IgD-negative memory B cell (primary cell): ENCODE results near the gene AHI1. TPM values are rescaled to one million over a fixed set of nuclear protein-coding genes. Genes with fewer than 3 reads are reported as not detected.

ENCODE experiments used
- H3K27ac Mint-ChIP-seq, 3 donors: one replicate each; pipeline ENCODE4 v1.8.0; 2020 to 2022; ENCODE audit warnings: mild to moderate bottlenecking in 3 of 3, mixed read lengths in 3 of 3, moderate library complexity in 1 of 3
- H3K27me3 Mint-ChIP-seq: one replicate; pipeline ENCODE4 v1.8.0; 2021; ENCODE audit warnings: mixed read lengths
- H3K36me3 Mint-ChIP-seq: one replicate; pipeline ENCODE4 v1.8.0; 2020; ENCODE audit warnings: mild to moderate bottlenecking, mixed read lengths
- H3K4me1 Mint-ChIP-seq, 3 donors: one replicate each; pipeline ENCODE4 v1.8.0; 2020 to 2022; ENCODE audit warnings: mixed read lengths in 3 of 3, mild to moderate bottlenecking in 1 of 3
- H3K4me3 Mint-ChIP-seq, 4 donors: one replicate each; pipeline ENCODE4 v1.8.0; 2020 to 2022; ENCODE audit warnings: mild to moderate bottlenecking in 4 of 4, mixed read lengths in 4 of 4, moderate library complexity in 3 of 4
- H3K9me3 Mint-ChIP-seq, 3 donors: one replicate each; pipeline ENCODE4 v1.8.0; 2020 to 2021; ENCODE audit warnings: mixed read lengths in 3 of 3, mild to moderate bottlenecking in 1 of 3
- polyA plus RNA-seq: library from polyadenylated mRNA; unstranded; fragments of 300-500 nt; fragmentation: Illumina TruSeq; gene quantifications from one replicate; pipeline ENCODE4 v1.2.3, GENCODE V29; 2021

AHI1 gene
- polyA plus RNA-seq, 1 donor from 2014 or later, result 10.4 TPM

DNA sequence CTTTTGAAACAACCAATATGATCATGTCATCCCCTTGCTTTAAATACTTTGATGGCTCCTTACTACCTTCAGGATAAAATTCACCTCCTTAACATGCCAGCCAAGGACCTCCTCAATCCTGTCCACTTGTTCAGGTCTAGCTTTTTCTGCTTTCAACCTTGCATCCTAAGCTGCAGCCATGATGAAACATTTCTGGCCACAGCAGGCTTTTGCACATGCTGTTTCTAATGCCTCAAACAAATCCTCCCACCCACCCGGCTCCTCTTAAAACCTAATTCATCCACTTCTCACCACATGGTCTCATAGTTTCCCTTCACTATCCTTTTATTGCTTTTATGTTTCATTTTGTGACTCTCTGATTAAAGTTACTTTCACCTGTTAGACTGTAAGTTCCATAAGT, 191.9 kb downstream of the AHI1 start:
- H3K4me3 Mint-ChIP-seq, result no peak overlapping the region
- H3K36me3 Mint-ChIP-seq, result peaks cover 18% of the 10 kb centered on the region
- H3K4me1 Mint-ChIP-seq, result no peaks in the 10 kb centered on the region
- no peak overlapping the region for H3K27ac Mint-ChIP-seq
- H3K27me3 Mint-ChIP-seq, result no peaks in the 10 kb centered on the region
- peaks cover 0 to 1% (median 0%) of the 10 kb centered on the region in 3 donors for H3K9me3 Mint-ChIP-seq

GRCh38 chr6:135304883-135305282, 192.7 kb downstream of the AHI1 start:
- Mint-ChIP-seq H3K27me3 (no peaks in the 10 kb centered on the region), H3K9me3 (peaks cover 0 to 1% (median 0%) of the 10 kb centered on the region in 3 donors), H3K36me3 (peaks cover 18% of the 10 kb centered on the region), H3K4me1 (no peaks in the 10 kb centered on the region), H3K27ac (no peak overlapping the region), H3K4me3 (no peak overlapping the region)

- H3K27me3 Mint-ChIP-seq, result no peaks in the 10 kb centered on the region
- H3K9me3 Mint-ChIP-seq, result peaks cover 0 to 1% (median 0%) of the 10 kb centered on the region in 3 donors
- H3K4me3 Mint-ChIP-seq, result no peak overlapping the region
- H3K36me3 Mint-ChIP-seq, result peaks cover 22% of the 10 kb centered on the region
- H3K27ac Mint-ChIP-seq, result no peak overlapping the region
- H3K4me1 Mint-ChIP-seq, result no peaks in the 10 kb centered on the region
Observed at GRCh38 chr6:135301304-135301703, 196.2 kb downstream of the AHI1 start.

- no peaks in the 10 kb centered on the region for H3K4me1 Mint-ChIP-seq
- H3K27ac Mint-ChIP-seq, result no peak overlapping the region
- no peak overlapping the region for H3K4me3 Mint-ChIP-seq
- H3K36me3 Mint-ChIP-seq, result peaks cover 17% of the 10 kb centered on the region
- H3K9me3 Mint-ChIP-seq, result peaks cover 0 to 1% (median under 1%) of the 10 kb centered on the region in 3 donors
- no peaks in the 10 kb centered on the region for H3K27me3 Mint-ChIP-seq
Observed at GRCh38 chr6:135300576-135300975, 197.0 kb downstream of the AHI1 start.

DNA sequence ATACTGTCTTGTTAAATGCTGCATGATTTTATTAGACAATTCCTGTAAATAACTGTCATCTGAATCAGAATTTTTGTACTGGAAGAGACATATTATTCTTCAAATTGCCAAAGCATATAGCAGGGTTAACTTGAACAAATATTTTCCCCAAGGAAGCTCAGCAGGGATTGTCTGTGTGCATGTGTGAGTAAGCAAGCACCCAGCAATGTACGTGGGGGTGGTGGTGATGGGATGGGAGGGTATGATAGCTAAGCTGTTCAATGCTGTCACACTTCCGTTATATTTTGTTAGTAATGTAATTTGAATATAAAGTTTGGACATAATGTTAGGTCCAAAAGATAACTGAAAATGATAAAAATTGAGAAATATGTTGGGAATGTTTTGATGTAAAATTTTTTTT, 198.3 kb downstream of the AHI1 start:
- Mint-ChIP-seq H3K27ac (no peak overlapping the region), H3K4me3 (no peak overlapping the region)

DNA sequence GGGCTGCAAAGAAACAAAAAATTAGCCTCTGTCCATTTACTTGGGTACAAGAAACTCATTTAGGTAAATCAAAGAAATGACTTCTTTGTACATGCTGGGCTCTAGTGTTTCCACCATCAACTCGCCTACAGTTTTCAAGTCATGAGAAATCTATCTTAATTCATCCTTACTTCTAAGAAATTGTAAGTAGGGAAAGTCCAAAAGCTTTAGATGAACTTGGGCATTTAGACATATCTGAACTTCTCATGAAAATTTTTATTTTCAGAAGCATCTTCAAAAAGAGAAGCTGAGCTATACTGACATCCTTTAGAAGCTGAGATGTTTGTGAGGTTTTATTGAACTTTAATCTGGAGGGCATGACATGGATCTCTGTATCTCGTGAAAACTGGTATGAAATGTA, 199.1 kb downstream of the AHI1 start:
- Mint-ChIP-seq H3K9me3 (peaks cover 0 to 4% (median 2%) of the 10 kb centered on the region in 3 donors), H3K36me3 (peaks cover 19% of the 10 kb centered on the region), H3K4me1 (no peaks in the 10 kb centered on the region), H3K27ac (no peak overlapping the region), H3K4me3 (no peak overlapping the region), H3K27me3 (no peaks in the 10 kb centered on the region)

More for the DNA sequence above, 198.3 kb downstream of the AHI1 start:
- Mint-ChIP-seq H3K27me3 (no peaks in the 10 kb centered on the region), H3K4me1 (no peaks in the 10 kb centered on the region), H3K36me3 (peaks cover 22% of the 10 kb centered on the region), H3K9me3 (peaks cover 0 to 4% (median 2%) of the 10 kb centered on the region in 3 donors)

GRCh38 chr6:135296715-135297114, 200.8 kb downstream of the AHI1 start:
- Mint-ChIP-seq H3K4me3 (no peak overlapping the region), H3K4me1 (no peaks in the 10 kb centered on the region), H3K27ac (no peak overlapping the region), H3K36me3 (peaks cover 11% of the 10 kb centered on the region), H3K27me3 (no peaks in the 10 kb centered on the region), H3K9me3 (peaks cover 0 to 2% (median 2%) of the 10 kb centered on the region in 3 donors)

DNA sequence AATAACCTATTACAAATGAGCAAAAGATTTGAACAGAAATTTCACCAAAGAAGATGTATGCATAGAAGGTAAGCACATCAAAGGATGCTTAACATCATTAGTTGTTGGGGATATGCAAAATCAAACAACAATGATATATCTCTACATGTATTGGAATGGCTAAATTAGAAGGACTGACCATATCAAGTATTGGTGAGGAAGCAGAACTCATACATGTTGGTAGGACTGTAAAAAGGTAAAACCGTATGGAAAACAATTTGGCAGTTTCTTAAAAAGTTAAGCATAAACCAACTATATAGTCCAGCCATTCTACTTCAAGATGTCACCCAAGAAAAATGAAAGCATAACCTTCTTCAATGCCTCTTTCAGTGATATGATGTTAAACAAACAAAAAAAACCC, 202.5 kb downstream of the AHI1 start:
- peaks cover 10% of the 10 kb centered on the region for H3K36me3 Mint-ChIP-seq
- no peaks in the 10 kb centered on the region for H3K27me3 Mint-ChIP-seq
- no peak overlapping the region for H3K27ac Mint-ChIP-seq
- H3K9me3 Mint-ChIP-seq, result peaks cover 0 to 2% (median 2%) of the 10 kb centered on the region in 3 donors
- H3K4me3 Mint-ChIP-seq, result no peak overlapping the region
- no peaks in the 10 kb centered on the region for H3K4me1 Mint-ChIP-seq

- Mint-ChIP-seq H3K4me3 (no peak overlapping the region), H3K36me3 (peaks cover 13% of the 10 kb centered on the region), H3K27me3 (no peaks in the 10 kb centered on the region), H3K4me1 (no peaks in the 10 kb centered on the region), H3K27ac (no peak overlapping the region), H3K9me3 (peaks cover 0 to 2% (median 2%) of the 10 kb centered on the region in 3 donors)
Observed at GRCh38 chr6:135291288-135292076, 206.1 kb downstream of the AHI1 start.

DNA sequence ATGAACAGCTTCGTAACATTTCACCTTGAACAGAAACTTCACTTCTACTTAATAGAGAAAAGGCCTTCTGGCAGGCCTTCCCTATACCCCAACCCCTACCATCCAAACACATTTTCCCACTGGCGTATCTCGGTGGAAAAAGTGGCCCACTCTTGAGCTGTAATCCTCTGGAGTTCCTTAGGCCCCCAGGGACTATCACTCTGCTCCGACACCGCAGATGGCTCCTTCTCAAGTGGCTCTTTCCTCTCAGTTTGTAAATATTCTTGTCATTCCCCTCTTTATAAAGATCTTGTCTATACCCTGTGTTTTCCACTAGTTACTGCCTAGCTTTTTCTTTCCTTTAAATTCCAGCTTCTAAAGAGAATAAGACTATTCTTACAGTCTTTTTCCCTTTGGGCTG, 207.7 kb downstream of the AHI1 start:
- Mint-ChIP-seq H3K27ac (no peak overlapping the region), H3K4me1 (no peaks in the 10 kb centered on the region), H3K9me3 (no peaks in the 10 kb centered on the region), H3K4me3 (no peak overlapping the region), H3K27me3 (no peaks in the 10 kb centered on the region), H3K36me3 (peaks cover 14% of the 10 kb centered on the region)

GRCh38 chr6:135286962-135287538, 210.5 kb downstream of the AHI1 start:
- Mint-ChIP-seq H3K9me3 (no peaks in the 10 kb centered on the region), H3K36me3 (peaks cover 11% of the 10 kb centered on the region), H3K4me1 (no peaks in the 10 kb centered on the region), H3K27ac (no peak overlapping the region), H3K27me3 (no peaks in the 10 kb centered on the region), H3K4me3 (no peak overlapping the region)

DNA sequence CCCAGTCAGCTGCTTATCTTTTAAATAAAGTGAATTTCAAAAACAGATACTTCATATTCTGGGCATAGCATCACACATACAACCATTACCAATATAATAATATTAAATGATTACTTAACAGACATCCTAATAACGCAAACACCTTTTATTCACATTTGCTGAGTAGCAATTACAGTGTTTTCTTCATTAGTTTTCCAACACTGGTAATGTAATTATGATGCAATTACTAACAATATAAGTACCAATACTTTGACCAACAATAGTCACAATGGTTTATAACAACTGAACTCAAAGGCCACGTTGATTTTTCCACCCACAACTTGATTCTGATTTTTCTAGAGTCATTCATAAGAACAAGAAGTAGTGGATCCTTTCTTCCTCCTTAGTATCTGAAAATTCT, 212.4 kb downstream of the AHI1 start:
- H3K4me3 Mint-ChIP-seq, result no peak overlapping the region

DNA sequence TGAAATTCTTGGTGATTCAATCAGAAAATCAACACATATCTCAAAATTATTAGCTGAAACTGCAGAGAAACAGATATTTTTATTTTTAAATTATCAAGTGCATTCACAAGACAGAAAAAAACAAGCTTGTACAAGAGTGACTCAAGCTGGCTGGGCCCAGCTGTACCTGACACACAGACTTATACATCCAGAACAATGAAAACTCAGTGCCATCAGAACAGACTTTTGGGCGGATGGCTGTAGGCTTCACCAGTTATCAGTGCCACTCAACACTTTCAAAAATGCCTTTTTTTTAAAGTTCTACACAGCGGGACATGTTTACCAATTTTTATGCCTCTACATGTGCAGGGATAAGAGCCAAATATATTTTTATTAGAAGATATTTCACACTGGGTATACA, 213.6 kb downstream of the AHI1 start:
- Mint-ChIP-seq H3K27ac (peak overlapping the region in 1 of 3 donors; percentile 19), H3K9me3 (no peaks in the 10 kb centered on the region), H3K4me1 (no peaks in the 10 kb centered on the region), H3K36me3 (peaks cover 12% of the 10 kb centered on the region), H3K27me3 (peaks cover 2% of the 10 kb centered on the region), H3K4me3 (no peak overlapping the region)

More for the DNA sequence above, 212.4 kb downstream of the AHI1 start:
- Mint-ChIP-seq H3K36me3 (peaks cover 11% of the 10 kb centered on the region), H3K27me3 (no peaks in the 10 kb centered on the region), H3K9me3 (no peaks in the 10 kb centered on the region), H3K27ac (no peak overlapping the region), H3K4me1 (no peaks in the 10 kb centered on the region)

DNA sequence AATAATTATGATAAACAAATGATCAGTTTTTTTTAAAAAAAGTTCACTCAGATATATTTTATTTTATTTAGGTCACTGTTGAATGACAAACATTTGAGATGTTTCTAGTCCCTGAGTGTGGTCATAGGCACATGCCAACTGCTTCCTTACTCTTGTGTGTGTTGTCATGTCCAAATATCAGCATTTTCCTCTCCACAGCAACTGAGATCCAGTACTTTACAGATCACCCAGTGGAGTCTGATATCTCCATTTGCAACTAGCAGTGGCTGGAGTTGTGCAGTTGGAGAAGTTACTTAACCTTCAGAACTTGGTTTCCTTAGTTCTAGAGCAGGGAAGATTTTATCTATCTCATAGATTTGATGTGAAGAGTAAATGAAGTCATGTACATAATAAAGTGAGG, 215.1 kb downstream of the AHI1 start:
- H3K9me3 Mint-ChIP-seq, result no peaks in the 10 kb centered on the region
- H3K36me3 Mint-ChIP-seq, result peaks cover 7% of the 10 kb centered on the region
- no peak overlapping the region for H3K4me3 Mint-ChIP-seq
- H3K27ac Mint-ChIP-seq, result no peak overlapping the region
- H3K27me3 Mint-ChIP-seq, result peaks cover 2% of the 10 kb centered on the region
- H3K4me1 Mint-ChIP-seq, result no peaks in the 10 kb centered on the region

DNA sequence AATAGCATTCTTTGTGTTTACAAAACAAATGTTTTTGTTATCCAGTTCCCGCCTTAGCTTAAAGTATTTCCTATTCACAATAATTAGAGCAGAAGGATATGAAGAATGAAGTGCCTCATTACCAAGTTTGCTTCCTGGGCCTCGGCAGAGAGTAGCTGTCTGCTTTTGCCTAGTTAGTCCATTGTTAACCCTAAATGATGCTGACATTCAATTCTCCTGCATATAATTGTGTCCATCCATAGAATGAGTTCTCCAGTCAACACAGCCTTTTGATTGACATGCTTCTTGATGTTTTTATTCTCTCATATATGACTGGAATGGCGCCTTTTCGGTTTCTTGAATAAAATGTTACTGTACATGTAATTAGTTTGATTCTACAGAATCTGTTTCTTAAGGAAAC, 215.6 kb downstream of the AHI1 start:
- H3K36me3 Mint-ChIP-seq, result peaks cover 4% of the 10 kb centered on the region
- no peaks in the 10 kb centered on the region for H3K4me1 Mint-ChIP-seq
- H3K27me3 Mint-ChIP-seq, result peaks cover 2% of the 10 kb centered on the region
- H3K4me3 Mint-ChIP-seq, result no peak overlapping the region
- no peaks in the 10 kb centered on the region for H3K9me3 Mint-ChIP-seq
- H3K27ac Mint-ChIP-seq, result no peak overlapping the region

DNA sequence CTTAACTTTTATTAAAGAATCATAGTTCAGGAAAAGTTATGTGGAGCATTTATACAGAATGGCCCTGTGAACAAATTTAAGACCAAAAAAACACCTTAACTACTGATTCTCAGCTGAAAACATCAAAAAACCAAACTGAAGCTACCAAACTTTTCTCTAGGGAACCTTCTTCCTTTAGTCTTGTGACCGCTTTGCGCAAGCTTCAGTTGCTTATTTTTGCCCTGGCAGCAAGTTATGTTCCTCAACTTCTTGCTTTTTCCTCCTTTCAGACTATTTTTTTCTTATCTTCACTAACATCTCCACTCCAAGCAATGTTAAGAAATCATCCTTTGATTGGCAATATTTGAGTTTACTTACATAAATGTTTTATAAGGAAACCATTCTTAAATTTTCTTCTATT, 216.3 kb downstream of the AHI1 start:
- H3K27ac Mint-ChIP-seq, result no peak overlapping the region
- H3K27me3 Mint-ChIP-seq, result peaks cover 2% of the 10 kb centered on the region
- H3K9me3 Mint-ChIP-seq, result no peaks in the 10 kb centered on the region
- peaks cover 4% of the 10 kb centered on the region for H3K36me3 Mint-ChIP-seq
- no peak overlapping the region for H3K4me3 Mint-ChIP-seq
- no peaks in the 10 kb centered on the region for H3K4me1 Mint-ChIP-seq
